HG03571 (cell line): ENCODE data around the gene ADCY4.

ENCODE experiments used
- ATAC-seq: cut with Tn5 transposase; IDR thresholded peaks from one replicate; pipeline ENCODE4 v1.9.1; 2021; ENCODE audit not compliant: unreplicated experiment

ADCY4 gene

GRCh38 chr14:24299255-24300191, 35.3 kb downstream of the ADCY4 start, which contains the start of the genes DHRS1 and NOP9:
Gene DHRS1 (minus strand): TSS chr14:24299780. CDS start chr14:24299106, 674 bp downstream.
Gene NOP9 (plus strand): TSS chr14:24299850. CDS start chr14:24299955, 105 bp downstream.
- peak; percentile 60 for ATAC-seq

DNA sequence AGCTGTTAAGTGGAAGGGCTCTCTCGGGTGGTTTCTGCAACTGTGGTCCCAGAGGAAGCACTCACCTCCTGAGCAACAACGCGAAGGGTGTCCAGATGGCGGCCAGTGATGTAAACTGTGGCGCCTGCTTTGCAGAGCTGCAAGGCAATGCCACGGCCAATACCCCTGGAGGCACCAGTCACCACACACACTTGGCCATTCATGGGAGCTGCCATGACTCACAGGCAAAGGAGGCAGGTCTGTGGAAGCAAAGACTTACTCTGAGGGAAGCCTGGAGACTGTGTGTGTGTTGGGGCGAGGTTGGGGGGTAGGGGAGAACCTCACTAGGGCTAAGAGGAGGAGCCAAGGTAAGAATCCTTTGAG, 36.0 kb downstream of the ADCY4 start:
- no peak for ATAC-seq

- ATAC-seq = no peak
Observed at GRCh38 chr14:24297190-24297964, 37.5 kb downstream of the ADCY4 start.

DNA sequence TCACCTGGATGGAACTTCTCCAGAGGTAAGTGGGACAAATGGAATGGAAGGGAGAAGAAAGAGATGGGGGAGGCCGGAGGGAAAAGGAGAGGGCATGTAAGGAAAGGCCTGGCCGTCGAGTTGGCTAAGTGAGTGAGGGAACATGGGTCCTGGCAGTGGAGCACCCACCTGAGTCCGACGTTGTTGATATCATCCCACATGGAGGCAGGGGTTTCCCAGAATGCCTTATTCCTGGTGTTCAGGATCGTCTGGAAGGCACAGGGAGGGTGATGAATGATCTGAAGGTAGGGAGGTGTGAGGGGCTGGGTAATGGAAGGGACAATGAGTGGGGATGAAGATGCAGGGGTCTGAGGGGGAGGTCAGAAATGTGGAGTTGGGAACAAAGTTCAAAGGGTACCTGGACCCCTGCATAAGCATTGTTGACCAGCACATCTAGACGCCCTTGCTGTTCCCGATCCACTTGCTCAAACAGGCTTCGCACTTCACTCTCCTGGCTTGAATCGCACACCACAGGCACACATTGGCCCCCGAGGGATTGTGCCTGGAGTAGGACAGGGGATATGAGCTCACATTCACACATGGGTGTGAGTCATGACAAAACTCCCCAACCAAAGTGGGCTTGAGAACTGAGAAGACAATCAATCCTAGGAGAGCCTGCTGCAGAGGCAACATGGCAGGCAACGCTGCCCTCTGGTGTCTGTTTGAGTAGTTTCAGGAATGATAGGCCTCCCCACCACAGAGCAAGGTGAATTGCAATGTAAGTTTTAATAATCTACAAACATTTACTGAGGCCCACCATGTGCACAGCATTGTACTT, 38.3 kb downstream of the ADCY4 start:
- ATAC-seq = no peak

GRCh38 chr14:24293525-24293924, 41.3 kb downstream of the ADCY4 start:
- no peak for ATAC-seq

GRCh38 chr14:24292118-24292807, 42.6 kb downstream of the ADCY4 start:
- ATAC-seq = no peak

DNA sequence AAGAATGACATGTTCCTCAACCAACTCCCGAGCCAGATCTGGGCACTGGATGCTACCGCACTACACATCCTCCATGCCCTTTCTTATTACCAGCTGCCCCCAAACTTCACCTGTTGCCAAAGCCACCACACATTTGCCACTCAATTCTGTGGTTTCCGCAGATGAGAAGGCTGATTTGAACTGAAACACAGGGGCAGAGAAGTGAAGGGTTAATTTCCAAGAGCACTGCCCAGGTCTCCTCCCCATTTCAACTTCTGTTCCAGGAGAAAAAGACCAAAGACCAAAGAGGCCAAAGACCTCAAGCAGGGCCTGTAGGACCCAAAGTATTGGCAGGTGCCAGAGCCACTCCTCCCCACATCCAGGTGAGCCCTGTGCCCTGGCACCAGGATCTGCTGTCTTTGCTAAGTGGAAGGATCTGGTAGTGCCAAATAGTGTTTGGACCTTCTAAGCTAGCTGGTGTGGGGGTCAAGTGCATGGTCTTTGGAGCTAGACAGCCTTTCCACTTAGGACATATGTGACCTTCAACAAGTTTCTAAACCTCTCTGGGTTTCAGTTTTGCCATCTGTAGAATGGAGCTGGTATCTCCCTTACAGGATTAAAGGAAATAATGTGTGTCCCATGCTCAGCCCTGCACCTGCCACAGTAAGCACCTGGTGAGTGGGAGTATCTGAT, 43.3 kb downstream of the ADCY4 start:
- ATAC-seq = no peak

DNA sequence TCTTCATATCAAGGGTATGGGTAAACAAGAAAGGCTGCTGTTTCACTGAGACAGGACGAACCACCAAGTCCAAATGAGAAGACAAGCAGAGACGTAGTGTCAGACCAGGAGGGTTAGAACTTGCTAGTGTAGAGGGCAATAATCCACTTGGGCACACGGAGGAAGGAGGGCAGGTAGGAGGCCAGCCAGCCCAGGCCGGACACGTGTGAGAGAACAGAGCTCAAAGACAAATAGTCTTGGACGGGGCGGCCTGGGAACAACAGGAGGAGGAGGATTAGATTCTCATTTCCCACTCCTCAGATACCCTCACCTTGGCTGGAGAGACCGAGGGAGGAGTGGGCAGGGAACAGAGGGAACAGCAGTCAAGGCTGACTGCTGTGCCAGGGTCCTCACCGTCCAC, 44.1 kb downstream of the ADCY4 start:
- ATAC-seq = no peak

GRCh38 chr14:24289649-24290280, 45.1 kb downstream of the ADCY4 start:
- ATAC-seq = no peak

GRCh38 chr14:24286996-24287395, 47.9 kb downstream of the ADCY4 start:
- ATAC-seq = no peak

- ATAC-seq = no peak
Observed at GRCh38 chr14:24285351-24285750, 49.5 kb downstream of the ADCY4 start.

DNA sequence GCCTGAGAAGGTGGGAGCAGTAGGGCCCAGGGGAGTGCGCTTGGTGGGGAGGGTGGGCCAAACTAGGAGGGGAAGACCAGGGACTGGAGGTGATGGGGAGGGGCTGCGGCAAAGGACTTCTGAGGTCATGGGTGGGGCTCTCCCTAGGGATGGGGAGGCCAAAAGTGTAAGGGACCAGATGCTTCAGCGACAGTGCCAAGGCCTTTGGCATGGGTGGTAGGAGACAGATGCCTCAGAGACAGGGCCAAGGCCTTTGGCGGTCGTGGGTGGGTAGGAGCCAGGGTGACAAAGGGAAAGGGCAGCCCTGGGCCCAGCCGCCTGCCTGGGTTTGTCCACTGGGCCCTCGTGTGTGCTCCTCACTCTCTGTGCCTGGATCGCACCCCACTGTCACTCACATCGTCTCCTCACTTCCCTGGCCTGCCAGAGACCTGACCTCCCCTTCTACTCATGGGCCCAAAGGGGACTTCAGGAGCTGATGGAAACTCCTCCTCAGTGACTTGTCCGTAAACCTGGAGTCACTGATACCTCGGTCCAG, 50.3 kb downstream of the ADCY4 start:
- no peak for ATAC-seq

- no peak for ATAC-seq
Observed at GRCh38 chr14:24283796-24284460, 50.9 kb downstream of the ADCY4 start.

- no peak for ATAC-seq
Observed at GRCh38 chr14:24282736-24283135, 52.1 kb downstream of the ADCY4 start.

GRCh38 chr14:24281636-24282035, 53.2 kb downstream of the ADCY4 start:
- ATAC-seq = no peak

- ATAC-seq = no peak
Observed at GRCh38 chr14:24280797-24281460, 53.9 kb downstream of the ADCY4 start.

DNA sequence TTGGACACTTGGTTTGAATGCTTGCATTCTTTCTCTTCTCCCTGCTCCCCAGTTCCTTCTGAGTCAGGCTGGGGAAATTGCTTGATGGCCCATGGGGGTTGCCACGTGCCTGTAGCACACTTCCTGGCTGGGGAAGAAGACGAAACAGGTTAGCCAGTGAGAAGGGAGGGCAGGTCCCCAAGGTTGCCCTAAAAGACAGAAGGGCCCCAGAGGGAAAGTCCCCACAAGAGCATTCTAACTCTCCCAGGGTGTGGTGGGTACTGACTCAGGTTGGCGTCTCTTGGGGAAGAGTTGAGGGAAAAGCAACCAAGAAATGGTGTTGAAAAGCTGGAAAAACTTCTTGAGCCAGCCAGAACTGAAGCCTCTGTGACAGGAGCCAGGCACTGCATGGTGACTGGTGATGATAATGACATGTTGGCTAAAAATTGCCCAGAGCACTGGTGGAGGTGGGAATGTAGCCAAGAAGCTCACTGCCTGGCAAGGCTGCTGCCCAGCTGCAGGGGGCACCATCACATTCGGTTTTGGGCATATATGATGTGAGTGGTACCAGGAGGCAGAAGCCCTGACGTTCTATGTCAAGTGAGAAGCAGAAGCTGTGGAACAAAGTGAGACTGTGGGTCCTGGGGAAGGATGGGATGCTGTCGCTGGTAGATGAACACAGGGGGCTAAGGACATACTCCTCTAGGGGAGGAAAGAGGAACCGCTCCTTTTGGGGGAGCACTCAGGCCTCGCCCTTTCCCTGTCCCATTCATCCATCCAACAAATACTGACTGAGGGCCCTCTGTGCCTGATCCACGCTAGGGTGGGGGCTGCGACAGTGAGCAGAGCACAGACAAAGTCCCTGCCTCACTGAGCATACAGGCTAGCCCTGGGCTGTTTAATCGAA, 55.3 kb downstream of the ADCY4 start:
- ATAC-seq = peak; percentile 43
